ENCODE data around the gene SUGCT.
A peak's percentile ranks its signal among the peaks of the same experiment; 100 is the strongest.
"Not testable (repeated sequence)": the region's sequence is repeated elsewhere in the genome, so short reads cannot be mapped to it uniquely, and the experiment has no call there.

Gene SUGCT

GRCh38 chr7:40134428-40135316 lies at the start of gene SUGCT, which contains the start of gene MPLKIP:
Gene SUGCT, plus strand, starts transcription at chr7:40135005.
Gene MPLKIP, minus strand, starts transcription at chr7:40134622. Its CDS starts 55 bp downstream, at chr7:40134567.
- DNase-seq (ENCODE audit: low read depth), result peak; percentile 75

GRCh38 chr7:40092182-40092581 lies 42.6 kb upstream of the SUGCT start:
- DNase-seq (ENCODE audit: low read depth), result no peak

GRCh38 chr7:40093631-40094350 lies 41.0 kb upstream of the SUGCT start:
- no peak for DNase-seq (ENCODE audit: low read depth)

GRCh38 chr7:40095230-40095629 lies 39.6 kb upstream of the SUGCT start:
- no peak for DNase-seq (ENCODE audit: low read depth)

- DNase-seq (ENCODE audit: low read depth), result no peak
These were observed 39.0 kb upstream of the SUGCT start for GRCh38 chr7:40095695-40096327.

DNA sequence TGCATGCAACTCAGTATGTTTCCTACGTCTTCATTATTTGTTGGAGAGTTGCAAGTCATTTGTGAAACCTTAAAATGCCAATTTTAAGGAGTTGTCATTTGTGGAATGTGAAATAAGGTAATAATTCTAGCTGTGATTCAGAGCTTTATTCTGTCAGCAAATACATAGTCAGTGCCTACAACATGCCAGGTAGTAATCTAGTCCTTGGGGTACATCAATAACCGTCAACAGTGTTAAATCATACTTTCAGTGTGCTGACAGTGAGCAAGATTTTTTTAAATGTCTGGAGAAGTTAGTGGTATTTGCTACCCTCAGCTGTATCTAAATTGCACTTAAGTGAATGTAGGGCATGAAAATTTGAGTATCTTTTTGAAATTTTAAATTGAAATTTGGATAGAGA lies 37.1 kb upstream of the SUGCT start:
- no peak for DNase-seq (ENCODE audit: low read depth)

- no peak for DNase-seq (ENCODE audit: low read depth)
These were observed 36.0 kb upstream of the SUGCT start for GRCh38 chr7:40098810-40099209.

DNA sequence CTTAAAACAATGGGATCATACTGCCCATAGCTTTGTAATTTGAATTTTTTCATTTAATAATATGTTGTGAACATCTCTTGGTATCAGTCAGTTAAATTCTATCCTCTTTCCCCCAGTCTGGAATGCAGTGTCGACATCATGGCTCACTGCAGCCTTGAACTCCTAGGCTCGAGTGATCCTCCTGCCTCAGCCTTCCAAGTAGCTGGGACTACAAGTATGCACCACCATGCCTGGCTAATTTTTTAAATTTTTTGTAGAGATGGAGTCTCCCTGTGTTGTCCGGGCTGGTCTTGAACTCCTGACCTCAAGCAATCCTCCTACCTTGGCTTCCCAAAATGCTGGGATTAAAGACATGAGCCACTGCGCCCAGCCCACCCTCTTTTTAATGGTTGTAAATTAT lies 35.0 kb upstream of the SUGCT start:
- no peak for DNase-seq (ENCODE audit: low read depth)

GRCh38 chr7:40101201-40101600 lies 33.6 kb upstream of the SUGCT start:
- DNase-seq (ENCODE audit: low read depth), result no peak

- DNase-seq (ENCODE audit: low read depth), result no peak
These were observed 31.9 kb upstream of the SUGCT start for GRCh38 chr7:40102897-40103296.

DNA sequence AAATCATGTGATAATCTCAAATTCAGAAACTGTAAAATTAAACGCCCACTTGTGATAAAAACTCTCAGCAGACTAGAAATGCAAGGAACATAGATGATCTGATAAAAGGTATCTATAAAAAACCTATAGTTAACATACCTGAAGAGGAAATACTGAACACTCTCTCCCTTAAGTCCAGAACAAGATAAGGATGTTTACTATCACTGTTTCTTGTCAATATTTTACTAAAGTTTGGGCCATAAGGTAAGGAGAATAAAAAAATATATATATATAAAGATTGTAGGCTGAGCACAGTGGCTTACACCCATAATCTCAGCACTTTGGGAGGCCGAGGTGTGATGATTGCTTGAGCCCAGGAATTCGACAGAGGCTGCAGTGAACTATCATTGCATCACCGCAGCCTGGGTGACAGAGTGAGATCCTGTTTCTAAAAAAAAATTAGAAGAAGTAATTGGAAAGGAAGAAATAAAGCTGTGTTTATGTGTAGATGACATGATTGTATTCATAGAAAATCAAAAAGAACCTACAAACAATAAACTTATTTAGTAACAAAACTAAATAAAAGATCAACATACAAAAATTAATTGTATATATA lies 28.8 kb upstream of the SUGCT start:
- no peak for DNase-seq (ENCODE audit: low read depth)

GRCh38 chr7:40115936-40116335 lies 18.9 kb upstream of the SUGCT start:
- no peak for DNase-seq (ENCODE audit: low read depth)

- DNase-seq (ENCODE audit: low read depth), result not testable (repeated sequence)
These were observed 17.6 kb upstream of the SUGCT start for GRCh38 chr7:40117199-40117598.

- DNase-seq (ENCODE audit: low read depth), result not testable (repeated sequence)
These were observed 16.6 kb upstream of the SUGCT start for GRCh38 chr7:40118201-40118600.

GRCh38 chr7:40120020-40120419 lies 14.8 kb upstream of the SUGCT start:
- no peak for DNase-seq (ENCODE audit: low read depth)

DNA sequence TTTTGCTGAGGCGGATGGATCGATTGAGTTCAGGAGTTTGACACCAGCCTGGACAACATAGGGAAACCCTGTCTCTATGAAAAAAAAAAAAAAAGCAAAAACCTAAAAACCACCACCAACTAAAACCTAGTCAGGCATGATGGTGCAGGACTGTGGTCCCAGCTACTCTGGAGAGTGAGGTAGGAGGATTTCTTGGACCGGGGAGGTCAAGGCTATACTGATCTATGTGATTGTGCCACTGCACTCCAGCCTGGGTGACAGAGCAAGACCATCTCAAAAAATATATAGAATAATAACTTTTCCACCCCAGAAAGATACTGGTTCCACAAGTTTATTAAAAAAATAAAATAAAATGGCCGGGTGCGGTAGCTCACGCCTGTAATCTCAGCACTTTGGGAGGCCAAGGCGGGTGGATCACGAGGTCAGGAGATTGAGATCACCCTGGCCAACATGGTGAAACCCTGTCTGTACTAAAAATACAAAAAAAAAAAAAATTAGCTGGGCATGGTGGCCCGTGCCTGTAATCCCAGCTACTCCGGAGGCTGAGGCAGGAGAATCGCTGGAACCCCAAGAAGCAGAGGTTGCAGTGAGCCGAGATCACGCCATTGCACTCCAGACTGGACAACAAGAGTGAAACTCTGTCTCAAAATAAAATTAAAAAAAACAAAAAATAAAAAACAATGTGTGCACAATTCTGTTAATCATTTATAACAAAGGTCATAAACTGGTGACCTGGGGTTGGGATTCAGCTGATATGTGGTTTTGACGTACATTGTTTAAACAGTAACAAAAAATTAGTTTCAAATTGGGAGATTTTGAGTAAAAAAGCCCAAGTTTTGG lies 12.5 kb upstream of the SUGCT start:
- DNase-seq (ENCODE audit: low read depth), result not testable (repeated sequence)

GRCh38 chr7:40122940-40123254 lies 11.9 kb upstream of the SUGCT start:
- DNase-seq (ENCODE audit: low read depth), result no peak

DNA sequence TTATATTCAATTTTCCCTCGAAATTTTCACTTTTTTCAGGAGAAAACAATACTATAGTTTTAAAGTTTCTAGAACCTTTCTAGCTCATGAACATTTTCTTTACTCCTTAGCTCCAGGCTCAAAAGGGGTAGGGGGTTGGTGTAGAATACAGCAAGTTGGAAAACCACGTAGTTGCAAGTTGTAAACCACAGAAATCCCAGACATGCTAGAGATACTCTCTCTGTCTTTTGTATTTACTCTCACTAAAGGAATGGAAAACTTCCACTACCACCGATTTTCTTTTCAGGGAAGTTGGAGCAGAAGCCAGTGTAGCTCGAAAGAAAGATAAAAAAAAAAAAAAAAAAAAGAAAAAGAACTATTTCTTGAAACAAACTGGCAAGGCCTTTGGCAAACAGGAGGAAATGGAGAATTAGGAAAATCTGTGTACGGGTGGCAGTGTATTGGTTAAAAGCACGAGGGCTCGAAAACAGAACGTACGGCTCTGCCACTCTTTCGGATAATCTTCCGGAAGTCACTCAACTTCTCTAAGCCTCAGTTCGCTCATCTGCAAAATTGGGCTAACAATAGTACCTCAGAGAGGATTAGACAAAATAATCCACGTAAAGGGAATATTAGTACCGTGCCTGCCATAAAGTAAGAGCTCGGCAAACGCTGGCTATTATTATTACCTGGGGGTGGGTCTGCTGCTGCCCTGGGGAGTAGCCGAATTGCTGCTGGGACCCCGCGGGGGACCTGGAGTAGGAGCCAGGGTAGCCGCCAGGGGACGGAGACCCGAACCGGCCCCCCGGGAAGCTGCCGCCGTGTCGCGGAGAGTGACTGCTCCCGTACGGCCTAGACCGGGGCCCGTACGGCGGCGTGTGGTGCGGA lies 1.0 kb upstream of the SUGCT start:
- DNase-seq (ENCODE audit: low read depth), result no peak

GRCh38 chr7:40135317-40135610 lies 459 bp downstream of the SUGCT start:
- no peak for DNase-seq (ENCODE audit: low read depth)

- DNase-seq (ENCODE audit: low read depth), result no peak
These were observed 2.8 kb downstream of the SUGCT start for GRCh38 chr7:40137563-40137962.

- no peak for DNase-seq (ENCODE audit: low read depth)
These were observed 4.2 kb downstream of the SUGCT start for GRCh38 chr7:40138973-40139372.
